Neural cell (in vitro differentiated cells): ENCODE measurements around the gene CYP2E1.

Source experiments
- MXI1 ChIP-seq: fragments of 450-650 bp; conservative IDR thresholded peaks from 2 replicates; pipeline ENCODE4 v1.6.1; 2014; ENCODE audit warnings: antibody characterized with exemption, mild to moderate bottlenecking; ENCODE audit not compliant: poor library complexity, severe bottlenecking
- POLR2AphosphoS5 ChIP-seq: IDR thresholded peaks from 2 replicates; pipeline ENCODE4 v1.6.1; 2012
- RAD21 ChIP-seq: fragments of 450-650 bp; conservative IDR thresholded peaks from 2 replicates; pipeline ENCODE4 v1.6.1; 2014; ENCODE audit warnings: antibody characterized with exemption, mild to moderate bottlenecking, moderate library complexity
- SMC3 ChIP-seq: fragments of 450-650 bp; conservative IDR thresholded peaks from 2 replicates; pipeline ENCODE4 v1.6.1; 2014; ENCODE audit warnings: antibody characterized with exemption, mild to moderate bottlenecking, moderate library complexity; ENCODE audit not compliant: poor library complexity
- TAF1 ChIP-seq: IDR thresholded peaks from 2 replicates; pipeline ENCODE4 v1.6.1; 2012; ENCODE audit warnings: low read depth
- TF ChIP-seq, protein P1 (sequence below): IDR thresholded peaks from 2 replicates; pipeline ENCODE4 v1.6.1; 2012; ENCODE audit warnings: borderline replicate concordance
- TF ChIP-seq, protein P2 (sequence below): fragments of 450-650 bp; IDR thresholded peaks from 2 replicates; pipeline ENCODE4 v1.5.1; 2014; ENCODE audit warnings: antibody characterized with exemption, mild to moderate bottlenecking, moderate library complexity; ENCODE audit not compliant: poor library complexity, severe bottlenecking

DNA sequence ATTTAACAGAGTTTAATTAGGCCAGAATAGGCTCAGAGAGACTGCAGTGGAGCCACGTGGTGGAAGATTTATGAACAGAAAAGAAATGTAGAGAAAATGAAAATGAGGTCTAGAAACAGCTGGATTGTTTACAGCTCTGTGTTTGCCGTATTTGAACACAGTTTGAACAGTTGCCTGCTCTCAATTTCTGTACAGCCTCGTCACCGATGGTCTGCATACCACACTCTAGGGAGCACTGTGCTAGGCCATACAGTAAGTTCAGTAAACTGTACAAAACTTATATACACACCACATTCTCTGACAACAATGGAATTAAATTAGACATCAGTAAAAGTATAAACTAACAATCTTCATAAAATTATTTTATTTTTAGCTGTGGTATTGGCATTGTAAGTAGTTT lies 11.1 kb upstream of the CYP2E1 start:
- TF ChIP-seq, protein P1, sequence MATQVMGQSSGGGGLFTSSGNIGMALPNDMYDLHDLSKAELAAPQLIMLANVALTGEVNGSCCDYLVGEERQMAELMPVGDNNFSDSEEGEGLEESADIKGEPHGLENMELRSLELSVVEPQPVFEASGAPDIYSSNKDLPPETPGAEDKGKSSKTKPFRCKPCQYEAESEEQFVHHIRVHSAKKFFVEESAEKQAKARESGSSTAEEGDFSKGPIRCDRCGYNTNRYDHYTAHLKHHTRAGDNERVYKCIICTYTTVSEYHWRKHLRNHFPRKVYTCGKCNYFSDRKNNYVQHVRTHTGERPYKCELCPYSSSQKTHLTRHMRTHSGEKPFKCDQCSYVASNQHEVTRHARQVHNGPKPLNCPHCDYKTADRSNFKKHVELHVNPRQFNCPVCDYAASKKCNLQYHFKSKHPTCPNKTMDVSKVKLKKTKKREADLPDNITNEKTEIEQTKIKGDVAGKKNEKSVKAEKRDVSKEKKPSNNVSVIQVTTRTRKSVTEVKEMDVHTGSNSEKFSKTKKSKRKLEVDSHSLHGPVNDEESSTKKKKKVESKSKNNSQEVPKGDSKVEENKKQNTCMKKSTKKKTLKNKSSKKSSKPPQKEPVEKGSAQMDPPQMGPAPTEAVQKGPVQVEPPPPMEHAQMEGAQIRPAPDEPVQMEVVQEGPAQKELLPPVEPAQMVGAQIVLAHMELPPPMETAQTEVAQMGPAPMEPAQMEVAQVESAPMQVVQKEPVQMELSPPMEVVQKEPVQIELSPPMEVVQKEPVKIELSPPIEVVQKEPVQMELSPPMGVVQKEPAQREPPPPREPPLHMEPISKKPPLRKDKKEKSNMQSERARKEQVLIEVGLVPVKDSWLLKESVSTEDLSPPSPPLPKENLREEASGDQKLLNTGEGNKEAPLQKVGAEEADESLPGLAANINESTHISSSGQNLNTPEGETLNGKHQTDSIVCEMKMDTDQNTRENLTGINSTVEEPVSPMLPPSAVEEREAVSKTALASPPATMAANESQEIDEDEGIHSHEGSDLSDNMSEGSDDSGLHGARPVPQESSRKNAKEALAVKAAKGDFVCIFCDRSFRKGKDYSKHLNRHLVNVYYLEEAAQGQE, result no peak
- TF ChIP-seq MXI1, result no peak
- no peak for TF ChIP-seq SMC3
- TF ChIP-seq POLR2AphosphoS5, result no peak
- TF ChIP-seq, protein P2, sequence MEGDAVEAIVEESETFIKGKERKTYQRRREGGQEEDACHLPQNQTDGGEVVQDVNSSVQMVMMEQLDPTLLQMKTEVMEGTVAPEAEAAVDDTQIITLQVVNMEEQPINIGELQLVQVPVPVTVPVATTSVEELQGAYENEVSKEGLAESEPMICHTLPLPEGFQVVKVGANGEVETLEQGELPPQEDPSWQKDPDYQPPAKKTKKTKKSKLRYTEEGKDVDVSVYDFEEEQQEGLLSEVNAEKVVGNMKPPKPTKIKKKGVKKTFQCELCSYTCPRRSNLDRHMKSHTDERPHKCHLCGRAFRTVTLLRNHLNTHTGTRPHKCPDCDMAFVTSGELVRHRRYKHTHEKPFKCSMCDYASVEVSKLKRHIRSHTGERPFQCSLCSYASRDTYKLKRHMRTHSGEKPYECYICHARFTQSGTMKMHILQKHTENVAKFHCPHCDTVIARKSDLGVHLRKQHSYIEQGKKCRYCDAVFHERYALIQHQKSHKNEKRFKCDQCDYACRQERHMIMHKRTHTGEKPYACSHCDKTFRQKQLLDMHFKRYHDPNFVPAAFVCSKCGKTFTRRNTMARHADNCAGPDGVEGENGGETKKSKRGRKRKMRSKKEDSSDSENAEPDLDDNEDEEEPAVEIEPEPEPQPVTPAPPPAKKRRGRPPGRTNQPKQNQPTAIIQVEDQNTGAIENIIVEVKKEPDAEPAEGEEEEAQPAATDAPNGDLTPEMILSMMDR, result no peak
- TF ChIP-seq RAD21, result no peak
- TF ChIP-seq TAF1, result no peak
